Liver (tissue), 9 donors: Measurements from ENCODE around the gene PTER. TPM values are rescaled to one million over a fixed set of nuclear protein-coding genes. Genes with fewer than 3 reads are reported as not detected.
A peak's percentile ranks its signal among the peaks of the same experiment; 100 is the strongest.

Experiments used
- DNase-seq: peaks from one replicate; pipeline ENCODE4 v3.0.0-alpha.2; 2017; ENCODE audit warnings: low spot score
- H3K27ac ChIP-seq, 2 donors: one replicate each; pipeline ENCODE4 v1.7.0; 2013; ENCODE audit warnings: inconsistent platforms in 2 of 2, low read length in 2 of 2, control low read depth in 1 of 2, low read depth in 1 of 2, mild to moderate bottlenecking in 1 of 2
- H3K27me3 ChIP-seq, 4 donors: one replicate each; pipeline versions ENCODE4 v1.6.1 to v1.7.0; 2013; ENCODE audit warnings: low read length in 3 of 4, inconsistent platforms in 1 of 4, mild to moderate bottlenecking in 1 of 4, moderate library complexity in 1 of 4; ENCODE audit not compliant: control insufficient read depth in 4 of 4, insufficient read depth in 4 of 4
- H3K36me3 ChIP-seq, 4 donors: one replicate each; pipeline versions ENCODE4 v1.6.1 to v1.7.0; 2013; ENCODE audit warnings: low read length in 3 of 4, mild to moderate bottlenecking in 3 of 4, low read depth in 1 of 4, moderate library complexity in 1 of 4; ENCODE audit not compliant: control insufficient read depth in 4 of 4, insufficient read depth in 3 of 4
- H3K4me1 ChIP-seq, 4 donors: one replicate each; pipeline versions ENCODE4 v1.6.1 to v1.7.0; 2013; ENCODE audit warnings: low read length in 3 of 4, mild to moderate bottlenecking in 3 of 4, moderate library complexity in 1 of 4; ENCODE audit not compliant: control insufficient read depth in 4 of 4, insufficient read depth in 4 of 4
- H3K4me3 ChIP-seq, 3 donors: one replicate each; pipeline versions ENCODE4 v1.6.1 to v1.7.0; 2013; ENCODE audit warnings: low read length in 3 of 3, control low read depth in 1 of 3, low read depth in 1 of 3, mild to moderate bottlenecking in 1 of 3
- H3K9ac ChIP-seq, 2 donors: one replicate each; pipeline ENCODE4 v1.7.0; 2013; ENCODE audit warnings: low read length in 2 of 2, mild to moderate bottlenecking in 2 of 2, moderate library complexity in 2 of 2, control low read depth in 1 of 2, low read depth in 1 of 2
- H3K9me3 ChIP-seq, 4 donors: one replicate each; pipeline versions ENCODE4 v1.6.1 to v1.7.0; 2013; ENCODE audit warnings: low read length in 3 of 4; ENCODE audit not compliant: control insufficient read depth in 4 of 4
- ATF3 ChIP-seq: IDR thresholded peaks from 2 replicates; pipeline ENCODE4 v1.6.1; 2016; ENCODE audit warnings: antibody characterized with exemption
- CTCF ChIP-seq: fragments of 150-350 bp; IDR thresholded peaks from 2 replicates; pipeline ENCODE4 v1.5.1; 2017; ENCODE audit warnings: improper control_type of control experiment, low read depth, low read length; ENCODE audit not compliant: missing input control
- FOXA1 ChIP-seq: IDR thresholded peaks from 2 replicates; pipeline ENCODE4 v1.6.1; 2016; ENCODE audit warnings: antibody characterized with exemption
- JUND ChIP-seq, 2 donors: IDR thresholded peaks; 2 replicates each; pipeline ENCODE4 v1.6.1; 2016; ENCODE audit warnings: antibody characterized with exemption in 2 of 2
- RAD21 ChIP-seq, 2 donors: IDR thresholded peaks; 2 replicates each; pipeline ENCODE4 v1.6.1; 2016; ENCODE audit warnings: antibody characterized with exemption in 2 of 2, mild to moderate bottlenecking in 2 of 2
- REST ChIP-seq: IDR thresholded peaks from 2 replicates; pipeline ENCODE4 v1.6.1; 2016; ENCODE audit warnings: antibody characterized with exemption, mild to moderate bottlenecking
- RXRA ChIP-seq, 2 donors: IDR thresholded peaks; 2 replicates each; pipeline ENCODE4 v1.6.1; 2017 to 2018; ENCODE audit warnings: antibody characterized with exemption in 2 of 2, mild to moderate bottlenecking in 1 of 2
- SP1 ChIP-seq: IDR thresholded peaks from 2 replicates; pipeline ENCODE4 v1.6.1; 2018; ENCODE audit warnings: antibody characterized with exemption, mild to moderate bottlenecking
- TAF1 ChIP-seq: conservative IDR thresholded peaks from 2 replicates; pipeline ENCODE4 v1.6.1; 2016; ENCODE audit warnings: antibody characterized with exemption, mild to moderate bottlenecking
- YY1 ChIP-seq: IDR thresholded peaks from 2 replicates; pipeline ENCODE4 v1.6.1; 2016; ENCODE audit warnings: antibody characterized with exemption, mild to moderate bottlenecking
- ZBTB33 ChIP-seq: IDR thresholded peaks from 2 replicates; pipeline ENCODE4 v1.6.1; 2016; ENCODE audit warnings: antibody characterized with exemption
- WGBS: extraction: QIAGEN DNeasy Blood & Tissue Kit; methylation state at CpG from one replicate; pipeline ENCODE4 v1.1.7; 2013; 5-methylcytosine and 5-hydroxymethylcytosine counted together
- polyA plus RNA-seq, 2 donors: library from polyadenylated mRNA; stranded (reverse) in 1 of 2; unstranded in 1 of 2; fragments of 200-250 nt in 1 of 2; fragments of >200 nt in 1 of 2; fragmentation: Nextera tagmentation in 1 of 2; extraction: Ambion mirVana in 1 of 2; gene quantifications; one replicate each; pipeline versions ENCODE4 v1.2.1 to v1.2.3, GENCODE V29; 2013 to 2015
- total RNA-seq, 2 donors: library from RNA; depleted of rRNA; stranded (reverse); fragments of >200 nt; gene quantifications; one replicate each; pipeline ENCODE4 v1.2.3, GENCODE V29; 2014
- donor health status: healthy.
- donor health status: healthy.
- donor health status: healthy.
- donor health status: healthy.
- donor health status: healthy.

PTER gene
- total and polyA plus RNA-seq, 4 donors = 4.4 to 15.7 (median 8.9) TPM

GRCh38 chr10:16519908-16520861, 83.4 kb downstream of the PTER start:
- no peaks in the 10 kb centered on the region for H3K36me3 ChIP-seq
- no peak for TF ChIP-seq FOXA1
- TF ChIP-seq SP1 = no peak
- no peaks in the 10 kb centered on the region for H3K9me3 ChIP-seq
- H3K27ac ChIP-seq = no peak overlapping the region
- 5% methylated on average over 104 of the region's 104 CpGs for WGBS
- H3K27me3 ChIP-seq = peaks cover 0 to 9% (median 2%) of the 10 kb centered on the region in 4 donors
- H3K4me1 ChIP-seq = peaks cover 15 to 22% (median 20%) of the 10 kb centered on the region in 4 donors
- H3K9ac ChIP-seq = no peak overlapping the region
- no peak for DNase-seq
- peak overlapping the region in 1 of 3 donors; percentile 64 for H3K4me3 ChIP-seq

- Histone ChIP-seq H3K4me3 (peak overlapping the region in 1 of 3 donors; percentile 64), H3K4me1 (peaks cover 15 to 22% (median 20%) of the 10 kb centered on the region in 4 donors), H3K9me3 (no peaks in the 10 kb centered on the region), H3K27me3 (peaks cover 0 to 9% (median 2%) of the 10 kb centered on the region in 4 donors), H3K9ac (no peak overlapping the region), H3K36me3 (no peaks in the 10 kb centered on the region), H3K27ac (no peak overlapping the region)
- DNase-seq = no peak
- WGBS = 3% methylated on average over 39 of the region's 39 CpGs
- TF ChIP-seq CTCF (no peak), JUND (IDR thresholded peaks at IDR 0.05) (no peak), RAD21 (IDR thresholded peaks at IDR 0.05) (no peak), ATF3 (no peak), TAF1 (no peak), RXRA (IDR thresholded peaks at IDR 0.05) (no peak), YY1 (no peak), SP1 (no peak), ZBTB33 (no peak), REST (no peak)
These were observed 84.1 kb downstream of the PTER start for GRCh38 chr10:16520900-16521299.
